Measurements from ENCODE around the gene YPEL2. TPM values are rescaled to one million over a fixed set of nuclear protein-coding genes. Genes with fewer than 3 reads are reported as not detected.

Gene YPEL2
- polyA plus RNA-seq, 1 of the 3 experiments (the other 2 are of a cell fraction), result 3.2 TPM

GRCh38 chr17:59361386-59361785 is 29.9 kb downstream of the YPEL2 start (continued):
- no peak for TF ChIP-seq IRF3 (IDR thresholded peaks at IDR 0.05; ENCODE audit: low read depth, low read length)
- TF ChIP-seq USF2 (IDR thresholded peaks at IDR 0.05; ENCODE audit: borderline replicate concordance, low read depth, low read length), result no peak
- TF ChIP-seq REST (IDR thresholded peaks at IDR 0.05; ENCODE audit: low read depth, low read length), result no peak
- TF ChIP-seq TEAD4 (IDR thresholded peaks at IDR 0.05; ENCODE audit: borderline replicate concordance, insufficient read depth), result peak; percentile 94
- peak; percentile 84; the same call in 1 of the 2 replicates for TF ChIP-seq RXRA (IDR thresholded peaks at IDR 0.05; ENCODE audit: borderline replicate concordance, low read depth)
- TF ChIP-seq ELF1 (IDR thresholded peaks at IDR 0.05), result no peak; the same call in 1 of the 2 replicates
- TF ChIP-seq SMC3 (IDR thresholded peaks at IDR 0.05; ENCODE audit: low read depth, low read length), result no peak
- TF ChIP-seq JUND (IDR thresholded peaks at IDR 0.05), result peak; percentile 97
- TF ChIP-seq PBX3 (IDR thresholded peaks at IDR 0.05), result peak; percentile 98
- peak; percentile 51; the same call in 1 of the 2 replicates for TF ChIP-seq YY1 (IDR thresholded peaks at IDR 0.05; ENCODE audit: low read depth)
- no peak for TF ChIP-seq CHD2 (IDR thresholded peaks at IDR 0.05; ENCODE audit: low read length, partially characterized antibody)
- TF ChIP-seq RCOR1 (IDR thresholded peaks at IDR 0.05; ENCODE audit: low read length), result no peak
- TF ChIP-seq TCF12 (IDR thresholded peaks at IDR 0.05), result peak; percentile 98
- no peak for TF ChIP-seq FOXJ3 (CRISPR knock-in tag; IDR thresholded peaks at IDR 0.05)
- TF ChIP-seq EP300 (IDR thresholded peaks at IDR 0.05; ENCODE audit: borderline replicate concordance in 1 of 2, low read depth in 1 of 2, low read length in 1 of 2), result peak in 1 of 2 experiments; percentile 97; a peak in 2 of 4 replicates
- peak; percentile 66; the same call in 1 of the 2 replicates for TF ChIP-seq POLR2AphosphoS5 (IDR thresholded peaks at IDR 0.05; ENCODE audit: low read depth, low read length)
- no peak for TF ChIP-seq NRF1 (IDR thresholded peaks at IDR 0.05; ENCODE audit: low read depth, low read length)
- no peak for TF ChIP-seq EZH2phosphoT487 (IDR thresholded peaks at IDR 0.05; ENCODE audit: borderline replicate concordance, low read depth)
- peak; percentile 81; the same call in 1 of the 2 replicates for TF ChIP-seq FOSL2 (IDR thresholded peaks at IDR 0.05; ENCODE audit: borderline replicate concordance, low read depth)
- peak; percentile 72 for TF ChIP-seq FOXM1 (IDR thresholded peaks at IDR 0.05; ENCODE audit: low read depth)

All from SK-N-SH (cell line).